Heart left ventricle (tissue), 16 donors: ENCODE data around the gene CHTF18. TPM values are rescaled to one million over a fixed set of nuclear protein-coding genes. Genes with fewer than 3 reads are reported as not detected.

Experiments
- ATAC-seq, 4 donors: fragments of 200-7000 bp; cut with Tn5 transposase; one replicate each; pipeline ENCODE4 v1.9.1; 2020 to 2022; ENCODE audit warnings: moderate library complexity in 4 of 4, mild to moderate bottlenecking in 3 of 4, moderate number of reproducible peaks in 1 of 4
- DNase-seq, 5 donors: peaks; one replicate each; pipeline ENCODE4 v3.0.0-alpha.2; 2020
- H3K27ac ChIP-seq, 12 donors: fragments of 200-600 bp; sonication (generic) in 4 of 12; one replicate each; pipeline versions ENCODE4 v1.5.0 to v1.8.0; 2016 to 2022; ENCODE audit warnings: mild to moderate bottlenecking in 2 of 12
- H3K27me3 ChIP-seq, 9 donors: fragments of 200-600 bp; sonication (generic) in 2 of 9; one replicate each; pipeline versions ENCODE4 v1.5.1 to v1.8.0; 2016 to 2022; ENCODE audit warnings: mild to moderate bottlenecking in 3 of 9
- H3K36me3 ChIP-seq, 9 donors: fragments of 200-600 bp; sonication (generic) in 2 of 9; one replicate each; pipeline versions ENCODE4 v1.5.0 to v1.8.0; 2018 to 2022; ENCODE audit warnings: mild to moderate bottlenecking in 2 of 9
- H3K4me1 ChIP-seq, 12 donors: fragments of 200-600 bp; sonication (generic) in 4 of 12; one replicate each; pipeline versions ENCODE4 v1.5.0 to v1.8.0; 2016 to 2022; ENCODE audit warnings: mild to moderate bottlenecking in 3 of 12
- H3K4me3 ChIP-seq, 12 donors: fragments of 200-600 bp; sonication (generic) in 4 of 12; one replicate each; pipeline versions ENCODE4 v1.5.0 to v1.8.0; 2017 to 2022; ENCODE audit warnings: mild to moderate bottlenecking in 9 of 12, moderate library complexity in 4 of 12
- H3K9me3 ChIP-seq, 12 donors: fragments of 200-600 bp; sonication (generic) in 4 of 12; one replicate each; pipeline versions ENCODE4 v1.5.0 to v1.8.0; 2016 to 2022; ENCODE audit warnings: mild to moderate bottlenecking in 1 of 12
- CTCF ChIP-seq, 12 donors: fragments of 200-600 bp; sonication (generic) in 4 of 12; IDR thresholded peaks; one replicate each; pipeline versions ENCODE4 v1.5.0 to v1.8.0; 2018 to 2022; ENCODE audit warnings: antibody characterized with exemption in 12 of 12, mild to moderate bottlenecking in 5 of 12
- POLR2A ChIP-seq, 2 donors: fragments of 450-650 bp; IDR thresholded peaks; one replicate each; pipeline ENCODE4 v1.6.1; 2017; ENCODE audit warnings: antibody characterized with exemption in 2 of 2, mild to moderate bottlenecking in 2 of 2, moderate library complexity in 2 of 2
- WGBS, 4 donors: extraction: QIAGEN DNeasy Blood & Tissue Kit in 2 of 4; methylation state at CpG; one replicate each; pipeline versions ENCODE4 v1.1.5 to v1.1.7; 2013 to 2018; 5-methylcytosine and 5-hydroxymethylcytosine counted together
- intact Hi-C, 10 donors: fragments of 100-400 bp; cut with DNase I; formaldehyde crosslinking; loops; one replicate each; pipeline versions ENCODE4 v1.11.1 to v1.14.2; 2022
- polyA plus RNA-seq, 2 donors: library from polyadenylated mRNA; stranded (reverse); fragments of 200-250 nt; gene quantifications; one replicate each; pipeline ENCODE4 v1.2.3, GENCODE V29; 2013
- total RNA-seq, 9 donors: library from RNA; depleted of rRNA in 2 of 9; stranded (reverse); fragments of >200 nt in 2 of 9; fragmentation: NEBNext Ultra II Directional in 3 of 9; extraction: Animal tissue kit (Norgen Biotek cat#: 25700) in 3 of 9; gene quantifications; one replicate each; pipeline versions ENCODE4 v1.1.0 to v1.2.4, GENCODE V29; 2016 to 2023
- donor health status: ischemic (EF 13 %, LVEDD 7.1; RV severe dilation, severe dysfunction).
- donor health status: healthy with polysubstance abuse.
- donor health status: DM: no; HTN: yes; CAD: no.
- donor health status: DM: no; HTN: no; CAD: no.
- donor health status: ischemic (EF 25% LVEDD 6.9; RV normal size, moderate dysfunction).
- donor health status: ischemic (EF 25% LVEDD 5.7; RV mildly dilated, moderate dysfunction).
- donor health status: healthy.
- donor health status: DM: yes; HTN: yes; CAD: no.
- donor health status: ischemic (EF 35%, LVEDD 5.7; RV mildly dilated, moderate dysfunction).
- donor health status: nonischemic (EF 11% LVEDD 7.7; RV severe dilation, severe dysfunction).
- donor health status: DM: yes; HTN: yes; CAD: no.
- donor health status: PGD.
- donor health status: ischemic (EF 29% LVEDD 5.4; RV normal size, mild dysfunction).
- donor health status: nonischemic (EF 23%, LVEDD 6.1; RV moderate dilation, normal function).

The CHTF18 gene
- total and polyA plus RNA-seq, 11 donors = 0.83 to 15.0 (median 3.9) TPM

- H3K27me3 ChIP-seq = peaks cover 3 to 26% (median 11%) of the 10 kb centered on the region in 9 donors
- peaks cover 0 to 7% (median 0%) of the 10 kb centered on the region in 9 donors for H3K36me3 ChIP-seq
- no peak overlapping the region for H3K27ac ChIP-seq
- TF ChIP-seq POLR2A (IDR thresholded peaks at IDR 0.05) (no peak), CTCF (IDR thresholded peaks at IDR 0.05) (no peak)
- H3K9me3 ChIP-seq = no peaks in the 10 kb centered on the region
- intact Hi-C loops = no loop called here
- H3K4me1 ChIP-seq = peaks cover 0 to 3% (median 0%) of the 10 kb centered on the region in 12 donors
- DNase-seq (no peak), ATAC-seq (no peak)
- WGBS, 4 donors = 84 to 92% (median 89%) methylated on average over 12 to 31 of the region's 31 CpGs
- no peak overlapping the region for H3K4me3 ChIP-seq
Measured at GRCh38 chr16:794853-795466, 6.5 kb downstream of the CHTF18 start.

GRCh38 chr16:795580-796229, 7.3 kb downstream of the CHTF18 start:
- Histone ChIP-seq H3K27ac (no peak overlapping the region), H3K9me3 (no peaks in the 10 kb centered on the region), H3K27me3 (peaks cover 9 to 34% (median 19%) of the 10 kb centered on the region in 9 donors), H3K4me3 (no peak overlapping the region), H3K4me1 (peaks cover 0 to 9% (median 0%) of the 10 kb centered on the region in 12 donors), H3K36me3 (peaks cover 0 to 7% (median 0%) of the 10 kb centered on the region in 9 donors)
- WGBS, 4 donors = 85 to 90% (median 87%) methylated on average over 18 to 33 of the region's 33 CpGs
- TF ChIP-seq CTCF (IDR thresholded peaks at IDR 0.05) (no peak), POLR2A (IDR thresholded peaks at IDR 0.05) (no peak)
- ATAC-seq (no peak), DNase-seq (no peak)
- intact Hi-C loops = no loop called here

GRCh38 chr16:796296-797119, 8.1 kb downstream of the CHTF18 start:
- no peak for DNase-seq
- H3K27ac ChIP-seq = no peak overlapping the region
- WGBS, 4 donors = 94 to 97% (median 95%) methylated on average over 32 to 38 of the region's 38 CpGs
- peaks cover 0 to 3% (median 0%) of the 10 kb centered on the region in 9 donors for H3K36me3 ChIP-seq
- no peak overlapping the region for H3K4me3 ChIP-seq
- ATAC-seq = no peak
- intact Hi-C loops = no loop called here
- H3K9me3 ChIP-seq = no peaks in the 10 kb centered on the region
- peaks cover 14 to 42% (median 27%) of the 10 kb centered on the region in 9 donors for H3K27me3 ChIP-seq
- TF ChIP-seq POLR2A (IDR thresholded peaks at IDR 0.05) = no peak
- no peak for TF ChIP-seq CTCF (IDR thresholded peaks at IDR 0.05)
- peaks cover 0 to 9% (median 0%) of the 10 kb centered on the region in 12 donors for H3K4me1 ChIP-seq

- TF ChIP-seq CTCF (IDR thresholded peaks at IDR 0.05) (no peak), POLR2A (IDR thresholded peaks at IDR 0.05) (no peak)
- ATAC-seq (no peak), DNase-seq (peak in 1 of 5 donors; percentile 61)
- 100% methylated on average over 1 to 2 of the region's 2 CpGs for WGBS, 4 donors
- H3K27me3 ChIP-seq = peaks cover 14 to 47% (median 32%) of the 10 kb centered on the region in 9 donors
- H3K4me3 ChIP-seq = no peak overlapping the region
- no peaks in the 10 kb centered on the region for H3K9me3 ChIP-seq
- no peak overlapping the region for H3K27ac ChIP-seq
- intact Hi-C loops = no loop called here
- H3K36me3 ChIP-seq = no peaks in the 10 kb centered on the region
- H3K4me1 ChIP-seq = peaks cover 0 to 9% (median 0%) of the 10 kb centered on the region in 12 donors
Measured at GRCh38 chr16:797120-797420, 8.7 kb downstream of the CHTF18 start.
